HL-60 (cell line): ENCODE measurements around the gene CTIF.

ENCODE experiments used
- CTCF ChIP-seq: IDR thresholded peaks from one replicate; pipeline ENCODE4 v1.5.1; 2011; ENCODE audit warnings: low read length, control low read depth, inconsistent platforms; ENCODE audit not compliant: insufficient read depth
- GABPA ChIP-seq: IDR thresholded peaks from 2 replicates; pipeline ENCODE4 v1.6.1; 2012; ENCODE audit warnings: low read depth
- REST ChIP-seq: IDR thresholded peaks from 2 replicates; pipeline ENCODE4 v1.6.1; 2012; ENCODE audit warnings: low read depth; ENCODE audit not compliant: insufficient replicate concordance

- TF ChIP-seq CTCF (no peak), GABPA (no peak), REST (no peak)
Observed at GRCh38 chr18:48643262-48643661, 104.4 kb downstream of the CTIF start.
